ENCODE data around the gene RLIM. TPM values are rescaled to one million over a fixed set of nuclear protein-coding genes. Genes with fewer than 3 reads are reported as not detected.

RLIM gene
- total RNA-seq, 1 experiment from 2014 or later = 36.4 TPM

DNA sequence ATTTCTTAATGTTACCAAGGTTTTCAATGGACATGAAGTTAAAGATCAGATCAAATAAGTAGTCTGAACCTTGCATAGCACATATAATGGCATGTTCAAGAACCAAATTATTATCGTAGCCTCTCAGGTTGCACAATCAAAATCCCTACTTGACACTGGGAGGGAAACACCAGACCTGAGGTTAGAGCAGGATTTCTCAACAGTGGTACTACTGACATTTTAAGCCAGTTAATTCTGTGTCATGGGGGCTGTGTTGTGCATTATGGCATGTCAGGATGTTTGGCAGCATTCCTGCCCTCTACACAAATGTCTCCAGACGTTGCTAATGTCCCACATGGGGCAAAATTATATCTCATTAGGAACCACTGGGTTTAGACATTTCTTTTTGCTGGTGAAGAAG, 20.8 kb downstream of the RLIM start (continued):
- TF ChIP-seq EZH2 (IDR thresholded peaks at IDR 0.05) (no peak), YY1 (IDR thresholded peaks at IDR 0.05; ENCODE audit: extremely low read depth, insufficient replicate concordance, low read depth, low read length) (no peak), ELF1 (IDR thresholded peaks at IDR 0.05; ENCODE audit: borderline replicate concordance, low read depth) (no peak), SIN3A (IDR thresholded peaks at IDR 0.05; ENCODE audit: low read depth) (no peak)

DNA sequence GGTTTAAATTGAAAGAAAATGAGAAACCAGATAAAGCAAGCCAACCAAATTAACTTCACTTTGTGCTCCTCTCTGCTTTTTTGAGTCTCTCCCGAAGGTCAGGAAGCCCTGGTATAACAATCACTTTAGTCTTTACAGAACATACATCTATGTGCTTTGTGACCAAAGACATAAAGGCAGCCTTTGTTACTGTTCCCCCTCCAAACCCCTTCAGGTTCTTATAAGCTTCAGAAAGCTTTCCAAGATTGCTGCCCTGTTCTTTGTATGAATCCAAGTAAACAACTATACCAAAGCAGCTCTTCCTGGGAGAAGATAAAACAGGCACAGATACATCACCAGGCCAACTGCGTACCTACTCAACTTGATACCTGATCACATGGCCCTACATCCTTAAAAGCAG, 28.7 kb downstream of the RLIM start:
- Histone ChIP-seq H3K4me3 (replicated peaks in 1 of 2; ENCODE audit: low read depth in 1 of 2, low read length in 2 of 2) (no peak overlapping the region), H3K36me3 (ENCODE audit: control insufficient read depth in 1 of 2, insufficient read depth in 2 of 2, low read length in 2 of 2) (peaks cover 0 to 2% of the 10 kb centered on the region in 2 experiments; a peak in 1 of 4 replicates), H3K27me3 (ENCODE audit: insufficient read depth, low read length) (no peaks in the 10 kb centered on the region), H3K9ac (ENCODE audit: low read length) (no peak overlapping the region), H3K27ac (ENCODE audit: low read depth, low read length) (no peak overlapping the region), H4K20me1 (ENCODE audit: insufficient read depth) (no peaks in the 10 kb centered on the region), H3K9me2 (ENCODE audit: insufficient read depth) (no peaks in the 10 kb centered on the region), H3K9me3 (ENCODE audit: control insufficient read depth in 1 of 2, insufficient read depth in 1 of 2, low read depth in 1 of 2, low read length in 2 of 2) (no peaks in the 10 kb centered on the region), H2AFZ (ENCODE audit: low read depth, low read length, poor library complexity, severe bottlenecking) (no peak overlapping the region), H3K4me1 (ENCODE audit: control insufficient read depth in 1 of 2, insufficient read depth in 2 of 2, low read length in 2 of 2) (no peaks in the 10 kb centered on the region), H3K4me2 (ENCODE audit: low read length) (no peak overlapping the region), H3K79me2 (ENCODE audit: insufficient read depth, low read length) (no peaks in the 10 kb centered on the region)
- no TSS peak for BruUV-seq (replicated peaks)
- ATAC-seq = no peak
- ChIA-PET RAD21 (ENCODE audit: low non-redundant PET in 1 of 2, low total read pairs in 2 of 2, uncharacterized antibody in 2 of 2, unreplicated experiment in 2 of 2) (no interaction called here), POLR2A (no interaction called here), CTCF (no interaction called here)
- intact Hi-C loops (cut with micrococcal nuclease) = no loop called here
- DNase-seq (ENCODE audit: low read depth, low spot score) = no peak
- TF ChIP-seq ELF1 (IDR thresholded peaks at IDR 0.05; ENCODE audit: borderline replicate concordance, low read depth) = no peak
- TF ChIP-seq TCF7L2 (IDR thresholded peaks at IDR 0.05; ENCODE audit: borderline replicate concordance, extremely low read depth, insufficient read depth, insufficient read length) = no peak
- TF ChIP-seq JUND (IDR thresholded peaks at IDR 0.05) = no peak
- no peak for TF ChIP-seq FOSL1 (IDR thresholded peaks at IDR 0.05; ENCODE audit: low read depth)
- TF ChIP-seq SIN3A (IDR thresholded peaks at IDR 0.05; ENCODE audit: low read depth) = no peak
- TF ChIP-seq EZH2 (IDR thresholded peaks at IDR 0.05) = no peak
- TF ChIP-seq EGR1 (IDR thresholded peaks at IDR 0.05; ENCODE audit: low read depth) = no peak
- TF ChIP-seq, protein P1, sequence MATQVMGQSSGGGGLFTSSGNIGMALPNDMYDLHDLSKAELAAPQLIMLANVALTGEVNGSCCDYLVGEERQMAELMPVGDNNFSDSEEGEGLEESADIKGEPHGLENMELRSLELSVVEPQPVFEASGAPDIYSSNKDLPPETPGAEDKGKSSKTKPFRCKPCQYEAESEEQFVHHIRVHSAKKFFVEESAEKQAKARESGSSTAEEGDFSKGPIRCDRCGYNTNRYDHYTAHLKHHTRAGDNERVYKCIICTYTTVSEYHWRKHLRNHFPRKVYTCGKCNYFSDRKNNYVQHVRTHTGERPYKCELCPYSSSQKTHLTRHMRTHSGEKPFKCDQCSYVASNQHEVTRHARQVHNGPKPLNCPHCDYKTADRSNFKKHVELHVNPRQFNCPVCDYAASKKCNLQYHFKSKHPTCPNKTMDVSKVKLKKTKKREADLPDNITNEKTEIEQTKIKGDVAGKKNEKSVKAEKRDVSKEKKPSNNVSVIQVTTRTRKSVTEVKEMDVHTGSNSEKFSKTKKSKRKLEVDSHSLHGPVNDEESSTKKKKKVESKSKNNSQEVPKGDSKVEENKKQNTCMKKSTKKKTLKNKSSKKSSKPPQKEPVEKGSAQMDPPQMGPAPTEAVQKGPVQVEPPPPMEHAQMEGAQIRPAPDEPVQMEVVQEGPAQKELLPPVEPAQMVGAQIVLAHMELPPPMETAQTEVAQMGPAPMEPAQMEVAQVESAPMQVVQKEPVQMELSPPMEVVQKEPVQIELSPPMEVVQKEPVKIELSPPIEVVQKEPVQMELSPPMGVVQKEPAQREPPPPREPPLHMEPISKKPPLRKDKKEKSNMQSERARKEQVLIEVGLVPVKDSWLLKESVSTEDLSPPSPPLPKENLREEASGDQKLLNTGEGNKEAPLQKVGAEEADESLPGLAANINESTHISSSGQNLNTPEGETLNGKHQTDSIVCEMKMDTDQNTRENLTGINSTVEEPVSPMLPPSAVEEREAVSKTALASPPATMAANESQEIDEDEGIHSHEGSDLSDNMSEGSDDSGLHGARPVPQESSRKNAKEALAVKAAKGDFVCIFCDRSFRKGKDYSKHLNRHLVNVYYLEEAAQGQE (IDR thresholded peaks at IDR 0.05; ENCODE audit: low read depth) = no peak
- TF ChIP-seq POLR2A (IDR thresholded peaks at IDR 0.05; ENCODE audit: borderline replicate concordance, extremely low read depth, insufficient read depth, insufficient read length) = no peak
- TF ChIP-seq, protein P2, sequence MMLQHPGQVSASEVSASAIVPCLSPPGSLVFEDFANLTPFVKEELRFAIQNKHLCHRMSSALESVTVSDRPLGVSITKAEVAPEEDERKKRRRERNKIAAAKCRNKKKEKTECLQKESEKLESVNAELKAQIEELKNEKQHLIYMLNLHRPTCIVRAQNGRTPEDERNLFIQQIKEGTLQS (IDR thresholded peaks at IDR 0.05) = no peak
- TF ChIP-seq, protein P3, sequence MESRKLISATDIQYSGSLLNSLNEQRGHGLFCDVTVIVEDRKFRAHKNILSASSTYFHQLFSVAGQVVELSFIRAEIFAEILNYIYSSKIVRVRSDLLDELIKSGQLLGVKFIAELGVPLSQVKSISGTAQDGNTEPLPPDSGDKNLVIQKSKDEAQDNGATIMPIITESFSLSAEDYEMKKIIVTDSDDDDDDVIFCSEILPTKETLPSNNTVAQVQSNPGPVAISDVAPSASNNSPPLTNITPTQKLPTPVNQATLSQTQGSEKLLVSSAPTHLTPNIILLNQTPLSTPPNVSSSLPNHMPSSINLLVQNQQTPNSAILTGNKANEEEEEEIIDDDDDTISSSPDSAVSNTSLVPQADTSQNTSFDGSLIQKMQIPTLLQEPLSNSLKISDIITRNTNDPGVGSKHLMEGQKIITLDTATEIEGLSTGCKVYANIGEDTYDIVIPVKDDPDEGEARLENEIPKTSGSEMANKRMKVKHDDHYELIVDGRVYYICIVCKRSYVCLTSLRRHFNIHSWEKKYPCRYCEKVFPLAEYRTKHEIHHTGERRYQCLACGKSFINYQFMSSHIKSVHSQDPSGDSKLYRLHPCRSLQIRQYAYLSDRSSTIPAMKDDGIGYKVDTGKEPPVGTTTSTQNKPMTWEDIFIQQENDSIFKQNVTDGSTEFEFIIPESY (IDR thresholded peaks at IDR 0.05; ENCODE audit: extremely low read depth, insufficient replicate concordance, low read length) = no peak
- TF ChIP-seq CBX3 (IDR thresholded peaks at IDR 0.05; ENCODE audit: low read depth) = no peak
- no peak for TF ChIP-seq SP1 (IDR thresholded peaks at IDR 0.05; ENCODE audit: low read depth)
- no peak for TF ChIP-seq ZNF274 (IDR thresholded peaks at IDR 0.05; ENCODE audit: low read depth, low read length)
- TF ChIP-seq, protein P4, sequence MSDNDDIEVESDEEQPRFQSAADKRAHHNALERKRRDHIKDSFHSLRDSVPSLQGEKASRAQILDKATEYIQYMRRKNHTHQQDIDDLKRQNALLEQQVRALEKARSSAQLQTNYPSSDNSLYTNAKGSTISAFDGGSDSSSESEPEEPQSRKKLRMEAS (IDR thresholded peaks at IDR 0.05) = no peak
- no peak for TF ChIP-seq RAD21 (IDR thresholded peaks at IDR 0.05; ENCODE audit: low read depth)
- TF ChIP-seq, protein P5, sequence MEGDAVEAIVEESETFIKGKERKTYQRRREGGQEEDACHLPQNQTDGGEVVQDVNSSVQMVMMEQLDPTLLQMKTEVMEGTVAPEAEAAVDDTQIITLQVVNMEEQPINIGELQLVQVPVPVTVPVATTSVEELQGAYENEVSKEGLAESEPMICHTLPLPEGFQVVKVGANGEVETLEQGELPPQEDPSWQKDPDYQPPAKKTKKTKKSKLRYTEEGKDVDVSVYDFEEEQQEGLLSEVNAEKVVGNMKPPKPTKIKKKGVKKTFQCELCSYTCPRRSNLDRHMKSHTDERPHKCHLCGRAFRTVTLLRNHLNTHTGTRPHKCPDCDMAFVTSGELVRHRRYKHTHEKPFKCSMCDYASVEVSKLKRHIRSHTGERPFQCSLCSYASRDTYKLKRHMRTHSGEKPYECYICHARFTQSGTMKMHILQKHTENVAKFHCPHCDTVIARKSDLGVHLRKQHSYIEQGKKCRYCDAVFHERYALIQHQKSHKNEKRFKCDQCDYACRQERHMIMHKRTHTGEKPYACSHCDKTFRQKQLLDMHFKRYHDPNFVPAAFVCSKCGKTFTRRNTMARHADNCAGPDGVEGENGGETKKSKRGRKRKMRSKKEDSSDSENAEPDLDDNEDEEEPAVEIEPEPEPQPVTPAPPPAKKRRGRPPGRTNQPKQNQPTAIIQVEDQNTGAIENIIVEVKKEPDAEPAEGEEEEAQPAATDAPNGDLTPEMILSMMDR (IDR thresholded peaks at IDR 0.05 in 2 of 3, conservative IDR thresholded peaks at IDR 0.05 in 1 of 3; ENCODE audit: borderline replicate concordance in 1 of 3, insufficient read depth in 1 of 3, low read depth in 2 of 3, low read length in 2 of 3) = no peak
- no peak for TF ChIP-seq YY1 (IDR thresholded peaks at IDR 0.05; ENCODE audit: extremely low read depth, insufficient replicate concordance, low read depth, low read length)
- TF ChIP-seq CEBPB (IDR thresholded peaks at IDR 0.05; ENCODE audit: low read depth) = no peak

Data from HCT116 (cell line).